AG04450 (cell line): Measurements from ENCODE around the gene AGBL3. TPM values are rescaled to one million over a fixed set of nuclear protein-coding genes. Genes with fewer than 3 reads are reported as not detected.
A peak's percentile ranks its signal among the peaks of the same experiment; 100 is the strongest.

Experiments
- CTCF ChIA-PET: fragments of 300-600, 350-600 bp; formaldehyde crosslinking; extraction: SDS; loops from one replicate; lab custom pipeline; 2022; ENCODE audit warnings: antibody characterized with exemption, inconsistent platforms; lab: Charles Lee
- POLR2A ChIA-PET: fragments of 350-600 bp; formaldehyde crosslinking; extraction: SDS; loops from one replicate; lab custom pipeline; 2021; ENCODE audit warnings: antibody characterized with exemption, inconsistent platforms; lab: Yijun Ruan, JAX
- DNase-seq: peaks from one replicate; pipeline ENCODE4 v3.0.0-alpha.2; 2011; ENCODE audit warnings: low read depth, low spot score
- H3K27ac ChIP-seq: one replicate; pipeline ENCODE4 v1.5.1; 2012; ENCODE audit warnings: low read depth, low read length, control low read depth
- H3K27me3 ChIP-seq: one replicate; pipeline ENCODE4 v1.6.0; 2012; ENCODE audit warnings: low read length; ENCODE audit not compliant: control insufficient read depth, insufficient read depth
- H3K4me3 ChIP-seq: 2 replicates; pipeline ENCODE4 v1.5.1; 2011; ENCODE audit warnings: mild to moderate bottlenecking, low read depth, low read length, control low read depth
- H3K9me3 ChIP-seq: 2 replicates; pipeline ENCODE4 v1.5.1; 2012; ENCODE audit warnings: low read length; ENCODE audit not compliant: control insufficient read depth, insufficient read depth
- CTCF ChIP-seq: IDR thresholded peaks from 2 replicates; pipeline ENCODE4 v1.5.1; 2011; ENCODE audit warnings: low read depth, low read length, control low read depth, inconsistent platforms
- polyA plus RNA-seq: library from polyadenylated mRNA; depleted of rRNA; stranded (reverse); fragments of >200 nt; gene quantifications from 2 replicates; pipeline ENCODE4 v1.2.3, GENCODE V29; 2011

Gene AGBL3
- polyA plus RNA-seq, 1 experiment: 0.38 TPM

- peaks cover 3% of the 10 kb centered on the region; the same call in 1 of the 2 replicates for H3K9me3 ChIP-seq
- no peak overlapping the region for H3K4me3 ChIP-seq
- TF ChIP-seq CTCF: no peak
- ChIA-PET POLR2A (no interaction called here), CTCF (no interaction called here)
- H3K27ac ChIP-seq: no peak overlapping the region
- no peaks in the 10 kb centered on the region for H3K27me3 ChIP-seq
- DNase-seq: no peak
These were observed 179.6 kb downstream of the AGBL3 start for GRCh38 chr7:135165862-135166261.

- Histone ChIP-seq H3K27ac (no peak overlapping the region), H3K9me3 (peaks cover 3% of the 10 kb centered on the region; the same call in 1 of the 2 replicates), H3K27me3 (no peaks in the 10 kb centered on the region), H3K4me3 (no peak overlapping the region)
- DNase-seq: no peak
- ChIA-PET POLR2A (no interaction called here), CTCF (interaction anchor here (0.7 kb wide), 1 partner anchor 480 kb away, joined by 3 read pairs; no protein-coding TSS in a partner anchor)
- no peak for TF ChIP-seq CTCF
These were observed 180.2 kb downstream of the AGBL3 start for GRCh38 chr7:135166338-135166990.

GRCh38 chr7:135167365-135167917 lies 181.1 kb downstream of the AGBL3 start:
- ChIA-PET POLR2A (no interaction called here), CTCF (no interaction called here)
- Histone ChIP-seq H3K27ac (no peak overlapping the region), H3K27me3 (no peaks in the 10 kb centered on the region), H3K4me3 (no peak overlapping the region), H3K9me3 (no peaks in the 10 kb centered on the region; the same call in 1 of the 2 replicates)
- TF ChIP-seq CTCF: no peak
- DNase-seq: no peak

GRCh38 chr7:135168001-135168400 lies 181.7 kb downstream of the AGBL3 start:
- no peaks in the 10 kb centered on the region for H3K27me3 ChIP-seq
- no peak for TF ChIP-seq CTCF
- ChIA-PET POLR2A (no interaction called here), CTCF (no interaction called here)
- H3K27ac ChIP-seq: no peak overlapping the region
- DNase-seq: no peak
- H3K4me3 ChIP-seq: no peak overlapping the region
- no peaks in the 10 kb centered on the region; the same call in 1 of the 2 replicates for H3K9me3 ChIP-seq

GRCh38 chr7:135168489-135169140 lies 182.3 kb downstream of the AGBL3 start:
- DNase-seq: no peak
- Histone ChIP-seq H3K27me3 (no peaks in the 10 kb centered on the region), H3K4me3 (peak overlapping the region; percentile 78; the same call in 1 of the 2 replicates), H3K27ac (peak overlapping the region; percentile 40), H3K9me3 (no peaks in the 10 kb centered on the region; the same call in 1 of the 2 replicates)
- ChIA-PET CTCF (interaction anchor here (0.6 to 1.6 kb wide), 3 partner anchors 8 to 484 kb away, joined by 4 to 8 read pairs (median 4); no protein-coding TSS in a partner anchor), POLR2A (no interaction called here)
- TF ChIP-seq CTCF: no peak
